ENCODE measurements around the gene USB1. TPM values are rescaled to one million over a fixed set of nuclear protein-coding genes. Genes with fewer than 3 reads are reported as not detected.

Gene USB1
- total and polyA plus RNA-seq, 2 donors, result 4.5 to 31.4 TPM

- WGBS, result 58% methylated on average over 10 of the region's 10 CpGs
- Histone ChIP-seq H3K4me3 (ENCODE audit: low read length in 2 of 2) (no peak overlapping the region), H3K9me3 (ENCODE audit: control insufficient read depth in 2 of 2, insufficient read depth in 1 of 2, low read length in 1 of 2) (no peaks in the 10 kb centered on the region)
Observed at GRCh38 chr16:58054289-58054688, 53.1 kb downstream of the USB1 start.

GRCh38 chr16:58056580-58056979 is 55.4 kb downstream of the USB1 start:
- H3K27ac ChIP-seq (ENCODE audit: low read depth in 1 of 2, low read length in 1 of 2), result no peak overlapping the region
- WGBS, result 94% methylated on average over 5 of the region's 5 CpGs
- H3K4me3 ChIP-seq (ENCODE audit: low read length in 2 of 2), result no peak overlapping the region
- DNase-seq (ENCODE audit: low read depth in 6 of 9, low spot score in 9 of 9), result no peak
- no peaks in the 10 kb centered on the region for H3K9me3 ChIP-seq (ENCODE audit: control insufficient read depth in 2 of 2, insufficient read depth in 1 of 2, low read length in 1 of 2)
- no peaks in the 10 kb centered on the region for H3K27me3 ChIP-seq (ENCODE audit: control insufficient read depth in 2 of 2, insufficient read depth in 1 of 2, low read length in 1 of 2)
- H3K36me3 ChIP-seq (ENCODE audit: control insufficient read depth in 2 of 2, insufficient read depth in 2 of 2, low read length in 1 of 2), result no peaks in the 10 kb centered on the region
- no peaks in the 10 kb centered on the region for H3K4me1 ChIP-seq (ENCODE audit: control insufficient read depth in 2 of 2, insufficient read depth in 2 of 2, low read length in 2 of 2)

More at GRCh38 chr16:58054289-58054688, 53.1 kb downstream of the USB1 start:
- H3K27me3 ChIP-seq (ENCODE audit: control insufficient read depth in 2 of 2, insufficient read depth in 1 of 2, low read length in 1 of 2), result no peaks in the 10 kb centered on the region
- no peaks in the 10 kb centered on the region for H3K4me1 ChIP-seq (ENCODE audit: control insufficient read depth in 2 of 2, insufficient read depth in 2 of 2, low read length in 2 of 2)
- H3K27ac ChIP-seq (ENCODE audit: low read depth in 1 of 2, low read length in 1 of 2), result no peak overlapping the region
- no peaks in the 10 kb centered on the region for H3K36me3 ChIP-seq (ENCODE audit: control insufficient read depth in 2 of 2, insufficient read depth in 2 of 2, low read length in 1 of 2)
- DNase-seq (ENCODE audit: low read depth in 6 of 9, low spot score in 9 of 9), result no peak

GRCh38 chr16:58057121-58057520 is 55.9 kb downstream of the USB1 start:
- no peak overlapping the region for H3K27ac ChIP-seq (ENCODE audit: low read depth in 1 of 2, low read length in 1 of 2)
- WGBS, result 89% methylated on average over 5 of the region's 5 CpGs
- H3K27me3 ChIP-seq (ENCODE audit: control insufficient read depth in 2 of 2, insufficient read depth in 1 of 2, low read length in 1 of 2), result no peaks in the 10 kb centered on the region

GRCh38 chr16:58057784-58058183 is 56.6 kb downstream of the USB1 start:
- no peak overlapping the region for H3K4me3 ChIP-seq (ENCODE audit: low read length in 2 of 2)
- H3K27me3 ChIP-seq (ENCODE audit: control insufficient read depth in 2 of 2, insufficient read depth in 1 of 2, low read length in 1 of 2), result no peaks in the 10 kb centered on the region
- no peaks in the 10 kb centered on the region for H3K9me3 ChIP-seq (ENCODE audit: control insufficient read depth in 2 of 2, insufficient read depth in 1 of 2, low read length in 1 of 2)
- WGBS, result 86% methylated on average over 3 of the region's 3 CpGs
- no peak overlapping the region for H3K27ac ChIP-seq (ENCODE audit: low read depth in 1 of 2, low read length in 1 of 2)
- H3K36me3 ChIP-seq (ENCODE audit: control insufficient read depth in 2 of 2, insufficient read depth in 2 of 2, low read length in 1 of 2), result no peaks in the 10 kb centered on the region
- no peaks in the 10 kb centered on the region for H3K4me1 ChIP-seq (ENCODE audit: control insufficient read depth in 2 of 2, insufficient read depth in 2 of 2, low read length in 2 of 2)
- DNase-seq (ENCODE audit: low read depth in 6 of 9, low spot score in 9 of 9), result no peak

More at GRCh38 chr16:58057121-58057520, 55.9 kb downstream of the USB1 start:
- no peak for DNase-seq (ENCODE audit: low read depth in 6 of 9, low spot score in 9 of 9)
- no peaks in the 10 kb centered on the region for H3K36me3 ChIP-seq (ENCODE audit: control insufficient read depth in 2 of 2, insufficient read depth in 2 of 2, low read length in 1 of 2)
- no peak overlapping the region for H3K4me3 ChIP-seq (ENCODE audit: low read length in 2 of 2)
- H3K9me3 ChIP-seq (ENCODE audit: control insufficient read depth in 2 of 2, insufficient read depth in 1 of 2, low read length in 1 of 2), result no peaks in the 10 kb centered on the region
- H3K4me1 ChIP-seq (ENCODE audit: control insufficient read depth in 2 of 2, insufficient read depth in 2 of 2, low read length in 2 of 2), result no peaks in the 10 kb centered on the region

GRCh38 chr16:58062821-58063220 is 61.6 kb downstream of the USB1 start:
- WGBS, result 95% methylated on average over 4 of the region's 4 CpGs
- H3K9me3 ChIP-seq (ENCODE audit: control insufficient read depth in 2 of 2, insufficient read depth in 1 of 2, low read length in 1 of 2), result no peaks in the 10 kb centered on the region
- no peaks in the 10 kb centered on the region for H3K4me1 ChIP-seq (ENCODE audit: control insufficient read depth in 2 of 2, insufficient read depth in 2 of 2, low read length in 2 of 2)
- H3K27me3 ChIP-seq (ENCODE audit: control insufficient read depth in 2 of 2, insufficient read depth in 1 of 2, low read length in 1 of 2), result no peaks in the 10 kb centered on the region
- no peak overlapping the region for H3K4me3 ChIP-seq (ENCODE audit: low read length in 2 of 2)
- no peak overlapping the region for H3K27ac ChIP-seq (ENCODE audit: low read depth in 1 of 2, low read length in 1 of 2)
- no peaks in the 10 kb centered on the region for H3K36me3 ChIP-seq (ENCODE audit: control insufficient read depth in 2 of 2, insufficient read depth in 2 of 2, low read length in 1 of 2)
- DNase-seq (ENCODE audit: low read depth in 6 of 9, low spot score in 9 of 9), result no peak

GRCh38 chr16:58063377-58064076 is 62.3 kb downstream of the USB1 start:
- no peaks in the 10 kb centered on the region for H3K9me3 ChIP-seq (ENCODE audit: control insufficient read depth in 2 of 2, insufficient read depth in 1 of 2, low read length in 1 of 2)
- 89% methylated on average over 8 of the region's 8 CpGs for WGBS
- no peak overlapping the region for H3K27ac ChIP-seq (ENCODE audit: low read depth in 1 of 2, low read length in 1 of 2)
- no peaks in the 10 kb centered on the region for H3K27me3 ChIP-seq (ENCODE audit: control insufficient read depth in 2 of 2, insufficient read depth in 1 of 2, low read length in 1 of 2)
- H3K36me3 ChIP-seq (ENCODE audit: control insufficient read depth in 2 of 2, insufficient read depth in 2 of 2, low read length in 1 of 2), result no peaks in the 10 kb centered on the region
- no peak for DNase-seq (ENCODE audit: low read depth in 6 of 9, low spot score in 9 of 9)
- no peak overlapping the region for H3K4me3 ChIP-seq (ENCODE audit: low read length in 2 of 2)
- no peaks in the 10 kb centered on the region for H3K4me1 ChIP-seq (ENCODE audit: control insufficient read depth in 2 of 2, insufficient read depth in 2 of 2, low read length in 2 of 2)

- Histone ChIP-seq H3K4me1 (ENCODE audit: control insufficient read depth in 2 of 2, insufficient read depth in 2 of 2, low read length in 2 of 2) (no peaks in the 10 kb centered on the region), H3K4me3 (ENCODE audit: low read length in 2 of 2) (no peak overlapping the region), H3K36me3 (ENCODE audit: control insufficient read depth in 2 of 2, insufficient read depth in 2 of 2, low read length in 1 of 2) (no peaks in the 10 kb centered on the region), H3K9me3 (ENCODE audit: control insufficient read depth in 2 of 2, insufficient read depth in 1 of 2, low read length in 1 of 2) (no peaks in the 10 kb centered on the region), H3K27ac (ENCODE audit: low read depth in 1 of 2, low read length in 1 of 2) (no peak overlapping the region), H3K27me3 (ENCODE audit: control insufficient read depth in 2 of 2, insufficient read depth in 1 of 2, low read length in 1 of 2) (no peaks in the 10 kb centered on the region)
- DNase-seq (ENCODE audit: low read depth in 6 of 9, low spot score in 9 of 9), result no peak
- 95% methylated on average over 4 of the region's 4 CpGs for WGBS
Observed at GRCh38 chr16:58070585-58070984, 69.4 kb downstream of the USB1 start.

Other genes starting within 250 kb of the USB1 start
- 3.8 TPM for gene KIFC3, start 198.9 kb upstream of the USB1 start, total RNA-seq
- 9.2 TPM for gene KIFC3, start 198.9 kb upstream of the USB1 start, polyA plus RNA-seq
- gene CNGB1, start 30.3 kb upstream of the USB1 start, total RNA-seq, result 0.19 TPM
- 0.43 TPM for gene CNGB1, start 30.3 kb upstream of the USB1 start, polyA plus RNA-seq
- 1.7 TPM for gene ZNF319, start 735 bp upstream of the USB1 start, total RNA-seq
- gene ZNF319, start 735 bp upstream of the USB1 start, polyA plus RNA-seq, result 6.9 TPM
- 1.2 TPM for gene MMP15, start 24.3 kb downstream of the USB1 start, total RNA-seq
- 1.7 TPM for gene MMP15, start 24.3 kb downstream of the USB1 start, polyA plus RNA-seq
- 70.0 TPM for gene CFAP20, start 128.0 kb downstream of the USB1 start, total RNA-seq
- 28.5 TPM for gene CFAP20, start 128.0 kb downstream of the USB1 start, polyA plus RNA-seq
- 13.9 TPM for gene CSNK2A2, start 196.7 kb downstream of the USB1 start, total RNA-seq
- 30.5 TPM for gene CSNK2A2, start 196.7 kb downstream of the USB1 start, polyA plus RNA-seq

Data from thymus (tissue), 11 donors.